Gastroesophageal sphincter (tissue), 3 donors: Measurements from ENCODE around the gene PIK3R5.

Source experiments
- EP300 ChIP-seq: sonication (generic); formaldehyde crosslinking; IDR thresholded peaks from one replicate; pipeline ENCODE4 v1.6.1; 2017; ENCODE audit warnings: antibody characterized with exemption, mild to moderate bottlenecking
- POLR2A ChIP-seq, 2 donors: fragments of 450-650 bp; IDR thresholded peaks; one replicate each; pipeline ENCODE4 v1.6.1; 2017; ENCODE audit warnings: antibody characterized with exemption in 2 of 2, mild to moderate bottlenecking in 2 of 2, moderate library complexity in 1 of 2
- POLR2AphosphoS5 ChIP-seq: sonication (generic); formaldehyde crosslinking; IDR thresholded peaks from one replicate; pipeline ENCODE4 v1.6.1; 2017; ENCODE audit warnings: antibody characterized with exemption
- TF ChIP-seq, protein P1 (sequence below), 4 experiments: fragments of 200-600 bp in 2 of 4; fragments of 450-650 bp in 2 of 4; sonication (generic) in 1 of 4; IDR thresholded peaks; one replicate each; pipeline ENCODE4 v1.5.1; 2017 to 2019; ENCODE audit warnings: antibody characterized with exemption in 4 of 4, mild to moderate bottlenecking in 2 of 4, moderate library complexity in 2 of 4

DNA sequence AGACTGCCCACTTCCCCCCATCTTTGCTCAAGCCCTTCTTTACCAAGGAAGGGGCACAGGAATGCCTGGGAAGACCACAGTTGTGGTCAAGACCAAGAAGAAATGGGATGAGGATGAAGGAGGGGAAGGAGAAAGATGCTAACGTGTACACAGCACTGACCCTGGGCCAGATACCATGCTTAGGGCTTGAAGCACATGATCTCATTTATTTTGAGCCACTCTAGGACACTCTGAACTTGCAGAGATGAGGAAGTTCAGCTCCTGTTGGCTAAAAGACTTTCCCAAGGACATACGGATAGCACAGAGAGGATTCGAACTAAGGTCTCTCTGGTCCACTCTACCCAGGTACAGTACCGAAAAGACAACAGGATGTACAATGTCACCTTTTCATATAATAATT is 42.6 kb downstream of the PIK3R5 start:
- TF ChIP-seq, protein P1, sequence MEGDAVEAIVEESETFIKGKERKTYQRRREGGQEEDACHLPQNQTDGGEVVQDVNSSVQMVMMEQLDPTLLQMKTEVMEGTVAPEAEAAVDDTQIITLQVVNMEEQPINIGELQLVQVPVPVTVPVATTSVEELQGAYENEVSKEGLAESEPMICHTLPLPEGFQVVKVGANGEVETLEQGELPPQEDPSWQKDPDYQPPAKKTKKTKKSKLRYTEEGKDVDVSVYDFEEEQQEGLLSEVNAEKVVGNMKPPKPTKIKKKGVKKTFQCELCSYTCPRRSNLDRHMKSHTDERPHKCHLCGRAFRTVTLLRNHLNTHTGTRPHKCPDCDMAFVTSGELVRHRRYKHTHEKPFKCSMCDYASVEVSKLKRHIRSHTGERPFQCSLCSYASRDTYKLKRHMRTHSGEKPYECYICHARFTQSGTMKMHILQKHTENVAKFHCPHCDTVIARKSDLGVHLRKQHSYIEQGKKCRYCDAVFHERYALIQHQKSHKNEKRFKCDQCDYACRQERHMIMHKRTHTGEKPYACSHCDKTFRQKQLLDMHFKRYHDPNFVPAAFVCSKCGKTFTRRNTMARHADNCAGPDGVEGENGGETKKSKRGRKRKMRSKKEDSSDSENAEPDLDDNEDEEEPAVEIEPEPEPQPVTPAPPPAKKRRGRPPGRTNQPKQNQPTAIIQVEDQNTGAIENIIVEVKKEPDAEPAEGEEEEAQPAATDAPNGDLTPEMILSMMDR (IDR thresholded peaks at IDR 0.05), result no peak
- TF ChIP-seq POLR2A (IDR thresholded peaks at IDR 0.05), result no peak
- TF ChIP-seq POLR2AphosphoS5, result no peak
- TF ChIP-seq EP300, result no peak
